DMS114 treated with DMSO at 0.1 percent for 48 hours (cell line): ENCODE measurements around the gene DDO.

ENCODE experiments used
- DNase-seq: peaks from one replicate; lab custom pipeline; 2025; ENCODE audit not compliant: unreplicated experiment; lab: John Stamatoyannopoulos, UW

The DDO gene

DNA sequence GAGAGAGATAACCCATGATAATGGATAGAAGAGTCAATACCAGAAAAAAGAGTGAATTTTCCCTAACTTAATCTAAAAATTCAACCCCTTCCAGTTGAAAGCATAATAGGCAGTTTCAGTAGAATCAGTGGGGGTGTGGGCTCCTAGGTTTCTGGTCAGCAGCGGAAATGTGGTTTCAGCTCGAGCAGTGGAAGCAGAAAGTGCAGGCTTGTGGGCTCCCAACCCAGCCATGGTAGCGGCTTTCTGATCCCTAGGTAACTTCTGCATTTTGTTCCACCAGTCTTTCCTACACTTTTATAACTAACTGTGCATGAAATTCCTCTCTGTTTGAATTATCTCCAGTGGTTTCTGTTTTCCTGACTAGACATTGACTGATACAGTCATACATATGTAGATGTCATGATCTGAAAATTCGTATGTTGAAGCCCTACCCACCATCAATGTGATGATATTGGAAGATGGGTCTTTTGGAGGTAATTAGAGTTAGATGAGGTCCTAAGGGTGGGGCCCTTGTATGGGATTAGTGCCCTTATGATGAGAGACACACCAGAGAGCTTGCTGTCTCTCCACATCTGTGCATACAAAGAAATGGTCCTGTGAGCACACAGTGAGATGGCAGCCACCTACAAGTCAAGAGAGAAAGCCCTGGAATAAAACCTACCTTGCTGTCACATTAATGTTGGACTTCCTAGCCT, 6.5 kb upstream of the DDO start:
- DNase-seq: no peak

DNA sequence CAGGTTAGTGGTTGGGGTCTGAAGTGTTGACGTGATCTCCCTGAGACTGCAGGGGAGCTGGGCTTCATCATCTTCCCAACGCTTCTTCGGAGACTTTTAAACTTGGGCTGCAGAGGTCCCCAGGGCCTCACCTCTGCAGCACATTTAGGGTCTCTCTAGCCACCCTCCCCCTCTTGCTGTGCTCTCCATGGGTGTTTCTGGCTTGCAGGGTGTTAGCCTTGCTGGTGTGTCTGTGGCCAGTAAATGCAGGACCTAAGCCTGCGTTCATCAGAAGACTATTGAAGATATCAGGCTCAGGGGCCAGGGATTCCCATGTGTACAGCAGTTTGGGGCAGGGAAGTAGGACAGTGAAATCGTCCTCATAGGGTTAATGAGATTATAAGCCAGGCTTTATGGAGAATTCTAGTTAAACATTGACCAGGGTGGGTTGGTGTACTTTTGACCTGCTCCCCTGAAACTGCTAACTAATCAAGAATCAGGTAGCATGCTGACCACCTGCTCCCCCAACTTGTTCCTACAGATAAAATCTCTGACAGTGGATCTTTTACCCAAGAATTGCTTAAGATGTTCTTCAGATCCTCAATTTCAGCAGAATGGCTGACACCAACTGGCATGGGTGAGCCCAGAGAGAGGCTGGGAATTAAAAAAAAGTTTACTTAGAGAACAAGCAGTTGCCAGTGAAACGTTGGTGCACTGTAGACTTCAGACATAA, 3.8 kb upstream of the DDO start:
- no peak for DNase-seq

DNA sequence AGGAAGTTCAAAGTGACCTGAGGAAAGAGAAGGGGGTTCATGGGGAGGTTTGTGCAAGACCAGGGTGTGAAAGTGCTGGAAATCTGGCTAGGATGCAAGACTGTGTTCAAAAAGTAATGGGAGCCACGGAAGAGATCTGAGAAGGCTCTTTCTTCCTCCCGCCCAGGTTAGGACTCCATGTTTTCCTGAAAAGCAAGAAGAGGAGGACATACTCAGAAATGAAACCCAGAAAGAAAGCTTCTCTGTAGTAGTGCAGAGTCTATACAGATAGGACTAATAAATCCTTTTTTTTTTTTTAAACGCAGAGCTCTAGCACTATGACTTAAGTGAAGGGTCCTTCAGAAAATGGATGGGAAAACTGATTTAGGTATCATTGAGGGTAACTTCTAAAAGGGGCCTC, 3.2 kb upstream of the DDO start:
- DNase-seq: no peak

DNA sequence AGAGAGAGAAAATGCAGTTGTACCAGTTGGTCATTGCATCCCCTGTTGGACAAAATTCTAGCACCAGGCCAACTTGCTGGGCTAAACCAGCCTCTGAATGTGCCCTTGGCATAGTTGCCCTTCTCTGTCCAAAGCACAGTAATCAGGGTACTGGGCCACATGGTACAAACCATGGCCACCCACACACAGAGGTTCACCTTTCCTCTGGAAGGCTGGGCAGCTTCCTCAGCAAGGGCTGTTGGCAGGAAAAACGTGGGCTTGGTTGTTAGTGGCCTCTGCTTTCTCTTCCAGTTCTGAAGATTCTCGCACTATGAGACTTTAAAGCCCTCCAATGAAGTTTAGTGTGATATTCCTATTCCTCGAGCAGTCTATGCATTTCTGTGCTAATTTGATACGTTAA, 706 bp downstream of the DDO start:
- no peak for DNase-seq

DNA sequence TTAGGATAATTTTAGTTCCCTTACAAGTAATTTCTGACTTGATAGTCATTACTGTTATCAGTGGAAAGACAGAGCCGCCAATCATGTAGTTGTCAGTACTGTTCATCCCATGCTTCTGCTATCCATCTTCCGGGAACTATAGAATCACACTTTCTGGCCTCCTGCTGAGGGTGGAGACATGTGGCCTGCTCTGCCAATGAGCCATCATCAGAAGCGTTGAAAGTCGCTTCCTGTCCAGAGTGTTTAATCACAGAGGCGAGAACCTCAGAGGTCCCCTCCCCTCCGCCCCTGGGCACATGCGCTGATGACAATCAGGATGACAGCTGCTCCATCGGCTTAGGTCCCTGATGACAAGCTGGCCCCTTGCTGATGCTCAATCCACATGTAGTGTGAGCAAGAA, 3.0 kb downstream of the DDO start:
- DNase-seq: no peak

DNA sequence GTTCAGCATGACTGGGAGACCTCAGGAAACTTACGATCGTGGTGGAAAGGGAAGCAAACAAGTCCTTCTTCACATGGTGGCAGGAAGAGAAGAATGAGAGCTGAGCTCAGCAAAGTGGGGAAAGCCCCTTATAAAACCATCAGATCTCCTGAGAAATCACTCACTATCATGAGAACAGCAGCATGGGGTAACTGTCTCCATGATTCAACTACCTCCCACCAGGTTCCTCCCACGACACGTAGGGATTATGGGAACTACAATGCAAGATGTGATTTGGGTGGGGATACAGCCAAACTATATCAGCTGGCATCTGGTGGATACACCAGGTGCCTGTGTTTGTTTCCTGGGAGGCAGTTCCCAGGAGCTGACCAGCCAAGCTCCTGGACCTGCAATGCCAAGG, 4.9 kb downstream of the DDO start:
- no peak for DNase-seq

DNA sequence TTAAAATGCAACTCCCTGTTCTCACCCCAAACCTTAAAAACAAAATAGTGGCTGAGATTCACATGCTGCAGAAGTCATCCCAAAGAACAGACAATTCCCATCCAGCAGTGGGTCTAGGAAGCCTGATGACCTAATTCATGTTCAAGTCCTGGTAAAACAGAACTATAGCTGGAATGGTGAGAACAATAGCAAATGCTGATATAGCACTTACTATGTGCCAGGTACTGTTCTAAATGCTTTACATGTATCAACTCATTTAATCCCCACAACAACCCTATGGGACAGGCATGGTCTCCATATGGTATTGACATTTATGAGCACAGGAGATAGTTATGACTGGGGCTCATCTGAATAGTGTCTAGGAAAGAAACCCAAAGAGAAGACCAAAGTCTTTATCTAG, 5.6 kb downstream of the DDO start:
- DNase-seq: no peak

DNA sequence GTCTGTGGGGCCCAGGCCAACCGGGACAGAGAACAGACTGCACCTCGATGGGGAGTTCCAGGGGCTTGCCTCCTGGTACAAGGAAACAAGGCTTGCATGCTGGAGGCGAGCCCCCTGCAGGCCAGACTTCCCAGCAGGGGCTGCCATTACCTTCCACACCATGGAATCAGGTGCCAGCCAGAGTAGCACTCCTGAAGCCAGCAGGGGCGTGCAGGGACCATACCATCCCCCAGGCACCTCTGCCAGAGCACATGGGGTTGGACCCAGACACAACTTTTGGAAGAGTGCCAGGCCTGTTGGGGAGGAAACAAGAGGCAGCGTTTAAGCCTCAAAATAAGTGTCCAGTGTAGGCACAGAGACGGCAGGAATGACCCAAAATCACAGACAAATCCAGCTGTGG, 6.5 kb downstream of the DDO start:
- no peak for DNase-seq

DNA sequence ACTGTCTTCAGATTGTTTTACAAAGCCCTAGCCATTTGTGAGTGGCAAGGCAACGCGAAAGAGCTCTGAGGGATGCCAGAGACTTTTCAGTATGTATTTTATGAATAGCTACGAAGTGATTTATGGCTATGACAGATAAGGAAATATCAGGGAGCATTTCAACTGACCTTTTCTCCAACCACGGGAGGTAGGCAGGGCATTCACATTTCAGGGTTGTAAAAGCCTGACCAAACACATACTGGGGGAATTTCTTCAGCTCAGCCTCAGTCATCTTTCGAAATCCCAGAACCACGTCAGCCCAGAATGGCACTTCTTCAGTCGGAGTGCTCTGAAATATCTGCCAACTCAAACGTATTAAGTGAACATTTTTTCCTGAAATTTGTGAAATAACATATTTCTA, 10.8 kb downstream of the DDO start:
- no peak for DNase-seq

DNA sequence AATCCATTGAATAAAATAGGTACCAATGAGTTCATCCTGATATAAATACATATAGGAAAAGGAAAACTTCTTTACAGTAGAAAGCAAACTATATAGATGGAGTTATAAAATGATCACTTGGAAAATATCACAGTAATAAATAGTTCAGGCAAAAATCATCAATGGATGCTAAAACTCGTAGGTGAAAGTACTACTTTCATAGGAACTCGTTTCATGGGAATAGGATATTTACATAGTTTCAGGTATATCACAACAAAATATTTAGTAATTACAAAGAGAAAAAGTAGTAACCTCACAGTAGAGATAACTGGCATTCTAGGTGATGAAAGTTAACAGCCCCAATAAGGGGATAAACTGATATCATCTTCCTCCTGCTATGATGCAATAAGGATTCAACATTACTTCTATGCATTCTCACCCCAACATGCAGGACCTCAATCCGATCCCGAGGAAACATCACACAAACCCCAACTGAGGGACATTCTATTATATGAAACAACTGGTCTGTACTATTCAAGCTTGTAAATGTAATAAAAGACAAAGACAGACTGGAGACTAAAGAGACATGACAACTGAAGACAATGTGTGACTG, 13.7 kb downstream of the DDO start:
- DNase-seq: no peak

DNA sequence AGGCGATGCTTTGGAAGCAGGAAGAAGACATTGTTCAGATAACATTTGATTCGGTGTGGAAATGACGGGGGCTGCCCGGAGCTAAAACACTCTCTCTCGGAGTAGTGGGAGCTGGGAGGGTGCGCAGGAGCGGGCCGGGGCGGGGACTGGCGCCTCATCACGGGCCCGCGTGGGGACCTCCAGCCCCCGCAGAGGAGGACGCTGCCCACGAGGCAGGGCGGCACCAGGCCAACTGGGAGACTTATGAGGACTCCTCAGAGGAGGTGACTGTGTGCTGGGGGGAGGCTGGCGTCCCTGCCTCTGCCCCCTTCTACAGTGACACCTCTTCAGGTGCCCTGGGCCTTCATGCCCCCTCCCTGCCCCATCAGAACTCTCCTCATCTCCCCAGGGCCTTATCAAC, 15.2 kb downstream of the DDO start:
- DNase-seq: no peak

DNA sequence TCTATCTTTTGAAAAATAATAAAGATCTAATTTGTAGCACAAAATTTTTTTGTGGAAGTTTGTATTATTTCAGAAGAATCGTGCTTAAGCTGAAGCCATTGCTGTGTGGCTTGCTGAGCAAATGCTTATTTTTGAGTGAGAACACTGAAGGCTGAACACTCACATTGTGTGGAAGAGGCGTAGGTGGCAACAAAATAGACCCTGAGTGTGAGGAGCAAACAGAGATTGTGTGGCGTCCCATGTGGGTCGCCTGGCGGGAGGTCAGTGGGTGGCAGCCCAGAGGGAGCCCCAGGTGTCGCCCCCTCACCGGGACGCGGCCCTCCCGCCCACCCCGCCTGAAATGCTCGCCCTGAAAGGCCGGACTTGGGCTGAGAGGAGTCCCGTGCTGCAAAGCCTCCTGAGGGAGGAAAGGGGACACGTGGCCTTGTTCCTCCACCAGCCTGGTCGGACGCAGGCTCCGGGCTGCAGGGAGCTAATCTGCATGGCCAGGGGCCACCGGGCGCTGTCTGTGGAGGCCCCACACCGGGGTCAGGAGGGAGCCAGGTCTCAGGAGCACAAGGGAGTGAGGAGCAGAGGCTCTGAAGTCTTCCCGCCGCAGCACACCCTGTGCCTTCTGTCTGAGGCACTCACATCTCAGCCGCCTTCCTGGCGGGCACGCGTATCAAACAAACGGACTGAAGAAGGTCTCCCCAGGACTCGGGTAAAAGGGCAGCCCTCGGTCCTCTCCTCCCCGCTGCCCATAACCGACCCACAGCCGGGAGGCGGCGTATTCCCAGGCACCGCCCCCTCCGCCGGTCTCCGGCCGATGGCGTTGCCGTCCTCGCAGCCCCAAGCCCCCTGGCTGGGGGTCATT, 15.9 kb downstream of the DDO start:
- DNase-seq: no peak

DNA sequence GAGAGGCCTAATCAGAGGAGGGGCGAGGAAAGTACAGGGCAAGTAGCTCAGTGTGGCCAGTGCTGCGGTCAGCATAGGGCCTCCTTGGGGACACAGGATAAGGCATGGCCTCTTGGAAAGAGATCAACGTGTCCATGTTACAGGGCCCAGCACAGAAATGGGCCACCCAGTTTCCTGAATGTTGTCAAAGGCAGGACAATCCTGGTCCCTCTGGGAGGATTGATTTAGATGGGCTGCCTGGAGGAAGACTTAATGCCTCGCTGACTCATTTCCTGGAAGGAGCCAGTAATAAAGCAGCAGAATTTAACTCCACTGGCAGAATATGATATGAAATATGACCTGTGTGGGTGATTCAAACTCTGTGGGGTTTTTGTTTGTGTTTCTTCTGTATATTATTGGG, 16.6 kb downstream of the DDO start:
- DNase-seq: no peak

DNA sequence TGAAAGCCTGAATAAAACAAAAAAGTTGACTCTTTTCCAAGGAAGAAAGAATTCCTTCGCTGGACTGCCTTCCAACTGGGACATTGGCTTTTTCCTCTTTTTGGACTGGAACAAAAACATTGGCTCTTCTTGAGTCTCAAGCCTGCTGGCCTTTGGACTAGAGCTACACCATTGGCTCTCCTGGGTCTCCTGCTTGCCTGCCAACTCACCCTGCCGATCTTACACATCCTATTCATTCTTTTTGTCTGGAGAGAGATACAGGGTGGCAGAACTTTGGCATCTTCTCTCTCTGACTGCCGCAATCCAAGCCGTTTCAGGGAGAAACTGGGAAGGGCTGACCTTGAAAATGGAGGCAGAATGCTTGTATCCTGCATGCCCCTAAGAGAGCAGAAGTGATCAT, 20.2 kb downstream of the DDO start:
- DNase-seq: no peak

DNA sequence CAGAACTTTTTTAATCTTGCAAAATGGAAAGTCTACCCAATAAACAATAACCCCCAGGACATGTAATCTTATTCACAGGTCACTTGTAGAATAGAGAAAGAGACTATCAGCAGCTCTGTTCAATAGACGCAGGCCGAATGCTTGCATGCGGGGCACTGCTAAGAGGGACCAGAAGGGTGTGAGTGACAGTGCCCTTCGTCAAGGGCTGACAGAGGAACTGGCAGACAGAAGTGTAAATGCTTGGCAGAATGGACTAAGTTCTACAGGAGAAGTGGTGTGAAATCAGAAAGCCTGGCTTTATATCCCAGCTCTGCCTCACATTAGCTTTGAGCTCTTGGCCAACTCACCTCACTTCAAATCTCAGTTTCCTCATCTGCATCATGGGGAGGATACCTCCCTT, 21.0 kb downstream of the DDO start:
- DNase-seq: no peak

DNA sequence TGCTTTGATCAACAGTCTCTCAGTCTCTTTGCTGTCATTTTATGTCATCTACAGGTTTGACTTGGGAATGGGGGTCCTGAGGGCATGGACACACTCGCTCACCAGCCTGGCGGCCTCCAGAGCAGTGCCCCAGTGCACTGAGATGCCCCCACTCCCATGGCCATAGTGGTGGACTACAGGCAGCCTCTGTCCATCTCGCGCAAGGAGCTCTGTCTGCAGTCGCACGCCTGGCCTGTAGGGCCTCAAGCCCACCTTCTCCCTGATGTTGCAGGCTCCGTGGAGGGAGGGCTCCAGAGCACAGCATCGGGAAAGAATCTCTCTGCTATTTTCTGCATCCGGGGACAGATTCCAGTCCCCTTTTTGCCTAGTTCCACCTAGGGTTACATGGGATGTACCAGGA, 22.6 kb downstream of the DDO start:
- no peak for DNase-seq

DNA sequence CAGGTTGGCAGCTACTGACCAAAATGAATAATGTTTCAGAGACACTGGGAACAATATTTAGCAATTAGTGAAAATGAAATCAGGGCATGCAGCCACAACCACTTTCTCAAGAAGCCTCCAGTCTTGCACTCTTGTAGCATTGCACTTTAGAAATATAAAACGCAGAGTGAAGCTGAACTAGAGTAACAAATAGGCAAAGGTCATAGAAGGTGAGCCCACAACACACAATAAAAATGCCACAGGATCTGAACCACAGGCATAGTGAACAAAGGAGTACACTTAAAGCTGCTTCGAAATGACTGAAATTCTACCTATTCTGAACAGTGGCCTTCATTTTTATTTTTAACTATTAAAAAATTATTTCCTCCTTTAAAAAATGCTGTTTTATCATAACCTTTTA, 25.0 kb downstream of the DDO start:
- DNase-seq: no peak

DNA sequence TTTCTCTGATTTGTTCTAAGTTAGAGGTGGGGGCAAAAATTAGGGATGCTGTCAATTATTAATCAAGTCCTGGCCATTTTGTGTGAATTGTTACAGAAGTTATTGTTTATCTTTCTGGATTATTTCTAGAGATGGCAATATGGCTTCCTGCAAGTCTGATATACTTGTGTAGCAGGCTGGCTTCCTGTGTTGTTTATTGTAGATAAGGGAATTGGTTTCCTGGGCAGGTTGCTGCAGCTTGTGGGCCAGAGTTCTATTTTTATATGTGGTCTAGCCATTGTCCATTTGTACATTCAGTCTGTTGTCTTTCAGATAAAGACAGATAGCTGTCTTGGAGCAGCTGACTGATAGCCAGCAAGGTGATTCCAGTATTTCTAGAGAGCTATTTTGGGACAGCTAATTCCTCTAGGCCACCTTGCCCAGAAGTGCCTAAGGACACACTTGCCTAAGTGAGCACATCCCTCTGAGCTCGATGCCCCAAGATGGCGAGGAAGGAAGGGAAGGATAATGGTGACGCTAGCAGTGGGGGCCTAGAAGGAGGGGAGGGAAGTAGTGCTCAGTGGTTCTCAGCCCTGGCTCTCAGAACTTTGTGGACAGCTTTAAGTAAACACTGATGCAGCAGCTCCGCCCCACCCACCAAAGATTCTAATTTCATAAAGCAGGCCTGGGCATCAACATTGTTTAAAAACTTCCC, 25.5 kb downstream of the DDO start:
- no peak for DNase-seq

DNA sequence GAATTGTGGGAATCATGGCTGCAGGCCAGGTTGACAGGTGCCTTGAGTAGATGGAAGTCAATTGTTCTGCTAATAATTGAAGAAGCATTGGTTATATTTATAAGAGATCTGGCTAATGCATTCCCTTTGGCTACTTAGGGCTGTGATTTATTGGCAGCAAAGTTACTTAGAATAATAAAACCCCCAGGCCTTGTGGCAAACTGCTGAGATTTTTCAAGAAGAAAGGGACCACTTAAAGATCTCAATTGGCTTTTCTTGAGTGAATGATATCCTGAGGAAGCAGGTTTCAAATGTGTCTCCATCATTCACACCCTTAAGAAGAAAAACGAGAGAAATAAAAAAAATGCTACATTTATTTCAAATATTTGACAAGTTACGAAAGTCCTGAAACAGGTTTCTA, 27.4 kb downstream of the DDO start:
- DNase-seq: no peak

DNA sequence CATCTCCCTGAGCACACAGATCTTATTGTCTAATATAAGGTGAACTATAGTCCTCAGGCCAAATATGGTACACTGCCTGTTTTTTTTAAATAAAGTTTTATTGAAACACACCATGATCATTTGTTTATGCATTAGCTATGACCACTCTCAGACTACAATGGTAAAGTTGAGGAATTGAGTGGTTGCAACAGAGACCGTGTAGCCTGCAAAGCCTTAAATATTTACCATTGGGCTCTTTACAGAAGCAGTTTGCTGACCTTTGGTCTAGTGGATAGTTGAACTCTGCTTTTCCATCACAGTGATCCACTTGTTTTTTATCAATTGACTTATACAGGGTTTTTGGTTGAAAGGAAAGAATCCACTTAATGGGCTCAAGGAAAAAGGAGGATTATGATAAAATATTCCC, 29.9 kb downstream of the DDO start:
- DNase-seq: no peak

DNA sequence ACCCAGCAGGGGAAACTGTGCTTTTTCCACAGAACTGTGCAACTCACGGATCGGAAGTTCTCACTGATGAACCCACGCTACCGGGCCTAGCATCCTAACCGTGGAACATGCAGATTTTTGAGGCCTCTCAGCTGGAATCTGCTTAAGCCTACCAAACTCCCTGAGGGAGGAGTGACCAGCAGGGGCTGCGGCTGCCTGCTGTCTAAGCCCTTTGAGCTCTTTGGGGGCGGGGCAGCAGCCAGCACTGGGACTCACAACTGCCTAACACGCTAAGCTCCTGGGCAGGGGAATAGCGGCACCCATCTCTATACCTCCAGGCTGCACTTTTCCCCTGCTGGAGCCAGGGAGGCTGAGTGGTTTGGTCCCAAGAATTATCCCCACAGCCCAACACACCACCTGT, 36.8 kb downstream of the DDO start:
- DNase-seq: no peak
